GM19395 (cell line): ENCODE data around the gene VMP1.
"Not testable (repeated sequence)": the region's sequence is repeated elsewhere in the genome, so short reads cannot be mapped to it uniquely, and the experiment has no call there.

Experiments used
- ATAC-seq: cut with Tn5 transposase; IDR thresholded peaks from one replicate; pipeline ENCODE4 v1.9.1; 2021; ENCODE audit warnings: mild to moderate bottlenecking, moderate library complexity; ENCODE audit not compliant: unreplicated experiment

Gene VMP1

GRCh38 chr17:59853919-59854729 is 146.7 kb downstream of the VMP1 start:
- ATAC-seq, result not testable (repeated sequence)

GRCh38 chr17:59856859-59857794 is 149.7 kb downstream of the VMP1 start:
- ATAC-seq, result no peak

GRCh38 chr17:59858167-59858816 is 150.8 kb downstream of the VMP1 start:
- ATAC-seq, result no peak

GRCh38 chr17:59858932-59859331 is 151.5 kb downstream of the VMP1 start:
- ATAC-seq, result no peak

GRCh38 chr17:59859444-59860025 is 152.1 kb downstream of the VMP1 start:
- no peak for ATAC-seq

GRCh38 chr17:59863616-59864015 is 156.2 kb downstream of the VMP1 start:
- ATAC-seq, result no peak

- no peak for ATAC-seq
These were observed 162.4 kb downstream of the VMP1 start for GRCh38 chr17:59869941-59870218.

- no peak for ATAC-seq
These were observed 163.0 kb downstream of the VMP1 start for GRCh38 chr17:59870482-59870881.

GRCh38 chr17:59872351-59872750 is 164.9 kb downstream of the VMP1 start:
- ATAC-seq, result no peak

- ATAC-seq, result not testable (repeated sequence)
These were observed 166.0 kb downstream of the VMP1 start for GRCh38 chr17:59873414-59873813.

GRCh38 chr17:59874376-59874775 is 166.9 kb downstream of the VMP1 start:
- no peak for ATAC-seq

- no peak for ATAC-seq
These were observed 168.7 kb downstream of the VMP1 start for GRCh38 chr17:59876107-59876506.

GRCh38 chr17:59877965-59878364 is 170.5 kb downstream of the VMP1 start:
- no peak for ATAC-seq

- no peak for ATAC-seq
These were observed 171.2 kb downstream of the VMP1 start for GRCh38 chr17:59878624-59879023.

- ATAC-seq, result no peak
These were observed 177.4 kb downstream of the VMP1 start for GRCh38 chr17:59884861-59885260.

GRCh38 chr17:59888145-59888750 is 180.8 kb downstream of the VMP1 start:
- no peak for ATAC-seq

- ATAC-seq, result no peak
These were observed 183.3 kb downstream of the VMP1 start for GRCh38 chr17:59890720-59891119.
